Smooth muscle cell (in vitro differentiated cells): Measurements from ENCODE around the gene COA8. TPM values are rescaled to one million over a fixed set of nuclear protein-coding genes. Genes with fewer than 3 reads are reported as not detected.

Source experiments
- DNase-seq: peaks from one replicate; lab custom pipeline; 2025; ENCODE audit not compliant: unreplicated experiment; lab: John Stamatoyannopoulos, UW
- H2AFZ ChIP-seq: fragments of 200-600 bp; sonication (generic); 2 replicates; pipeline ENCODE4 v1.6.0; 2016; ENCODE audit warnings: antibody characterized with exemption, low read depth, mild to moderate bottlenecking
- H3F3A ChIP-seq: fragments of 200-600 bp; sonication (generic); 2 replicates; pipeline ENCODE4 v1.6.0; 2017; ENCODE audit warnings: antibody characterized with exemption, low read depth
- H3K27ac ChIP-seq: fragments of 200-600 bp; sonication (generic); 2 replicates; pipeline ENCODE4 v1.5.1; 2016; ENCODE audit warnings: low read depth, mild to moderate bottlenecking
- H3K27me3 ChIP-seq: fragments of 200-600 bp; sonication (generic); 2 replicates; pipeline ENCODE4 v1.6.1; 2016; ENCODE audit warnings: low read depth, mild to moderate bottlenecking
- H3K36me3 ChIP-seq: fragments of 200-600 bp; sonication (generic); 2 replicates; pipeline ENCODE4 v1.5.1; 2016; ENCODE audit warnings: low read depth
- H3K4me1 ChIP-seq: fragments of 200-600 bp; sonication (generic); 2 replicates; pipeline ENCODE4 v1.5.1; 2016; ENCODE audit warnings: low read depth
- H3K4me2 ChIP-seq: fragments of 200-600 bp; sonication (generic); 2 replicates; pipeline ENCODE4 v1.6.0; 2016; ENCODE audit warnings: mild to moderate bottlenecking
- H3K4me3 ChIP-seq: fragments of 200-600 bp; sonication (generic); 2 replicates; pipeline ENCODE4 v1.5.1; 2016; ENCODE audit warnings: mild to moderate bottlenecking
- H3K79me2 ChIP-seq: fragments of 200-600 bp; sonication (generic); 2 replicates; pipeline ENCODE4 v1.6.0; 2016; ENCODE audit warnings: low read depth, mild to moderate bottlenecking
- H3K9ac ChIP-seq: fragments of 200-600 bp; sonication (generic); 2 replicates; pipeline ENCODE4 v1.6.0; 2016; ENCODE audit warnings: low read depth
- H3K9me3 ChIP-seq: fragments of 200-600 bp; sonication (generic); replicated peaks from 2 replicates; pipeline ENCODE4 v1.5.1; 2016; ENCODE audit warnings: low read depth
- H4K20me1 ChIP-seq: fragments of 200-600 bp; sonication (generic); 2 replicates; pipeline ENCODE4 v1.6.0; 2016; ENCODE audit warnings: low read depth
- CTCF ChIP-seq: fragments of 200-600 bp; sonication (generic); IDR thresholded peaks from 2 replicates; pipeline ENCODE4 v1.5.1; 2017; ENCODE audit warnings: borderline replicate concordance, mild to moderate bottlenecking, antibody characterized with exemption; ENCODE audit not compliant: insufficient read depth, poor library complexity, severe bottlenecking
- WGBS: methylation state at CpG from one replicate; pipeline ENCODE4 v1.1.7; 2016; ENCODE audit warnings: low lambda C conversion rate; 5-methylcytosine and 5-hydroxymethylcytosine counted together
- polyA plus RNA-seq: library from polyadenylated mRNA; unstranded; fragments of >200 nt; fragmentation: Nextera tagmentation; extraction: Ambion mirVana; gene quantifications from 2 replicates; pipeline ENCODE4 v1.2.1, GENCODE V29; 2016
- total RNA-seq: library from RNA; depleted of rRNA; stranded (reverse); fragments of >200 nt; gene quantifications from 2 replicates; pipeline ENCODE4 v1.2.3, GENCODE V29; 2014

Gene COA8
- total and polyA plus RNA-seq, 2 experiments from 2014 or later: 33.4 to 69.9 TPM

GRCh38 chr14:103546652-103547454 is 15.9 kb upstream of the COA8 start:
- Histone ChIP-seq H3F3A (no peaks in the 10 kb centered on the region), H2AFZ (no peak overlapping the region), H3K79me2 (no peaks in the 10 kb centered on the region), H3K27me3 (no peaks in the 10 kb centered on the region), H3K4me2 (no peak overlapping the region), H3K9me3 (no peaks in the 10 kb centered on the region), H3K4me1 (peaks cover 14% of the 10 kb centered on the region), H4K20me1 (peaks cover 20% of the 10 kb centered on the region), H3K9ac (no peak overlapping the region), H3K36me3 (no peaks in the 10 kb centered on the region), H3K27ac (no peak overlapping the region), H3K4me3 (no peak overlapping the region)
- 30% methylated on average over 21 of the region's 21 CpGs for WGBS
- peak; percentile 28 for DNase-seq
- peak; percentile 94 for TF ChIP-seq CTCF

- Histone ChIP-seq H3K4me2 (no peak overlapping the region), H3K9me3 (no peaks in the 10 kb centered on the region), H3K4me1 (peaks cover 7% of the 10 kb centered on the region), H3K36me3 (no peaks in the 10 kb centered on the region), H3K79me2 (no peaks in the 10 kb centered on the region), H2AFZ (no peak overlapping the region), H3K9ac (no peak overlapping the region), H3K27me3 (no peaks in the 10 kb centered on the region), H3F3A (no peaks in the 10 kb centered on the region), H3K27ac (no peak overlapping the region), H4K20me1 (peaks cover 27% of the 10 kb centered on the region), H3K4me3 (no peak overlapping the region)
- no peak for DNase-seq
- no peak for TF ChIP-seq CTCF
- WGBS: 81% methylated on average over 11 of the region's 11 CpGs
Measured at GRCh38 chr14:103547455-103547940, 15.3 kb upstream of the COA8 start.

- no peaks in the 10 kb centered on the region for H3K9me3 ChIP-seq
- no peak for TF ChIP-seq CTCF
- no peaks in the 10 kb centered on the region for H3K27me3 ChIP-seq
- H3K4me2 ChIP-seq: no peak overlapping the region
- no peaks in the 10 kb centered on the region for H3K79me2 ChIP-seq
- peaks cover 4% of the 10 kb centered on the region for H3K4me1 ChIP-seq
- no peak overlapping the region for H2AFZ ChIP-seq
- H3K27ac ChIP-seq: no peak overlapping the region
- H3K36me3 ChIP-seq: no peaks in the 10 kb centered on the region
- no peak for DNase-seq
- no peak overlapping the region for H3K9ac ChIP-seq
- peaks cover 31% of the 10 kb centered on the region for H4K20me1 ChIP-seq
- WGBS: 94% methylated on average over 15 of the region's 18 CpGs
- no peak overlapping the region for H3K4me3 ChIP-seq
- no peaks in the 10 kb centered on the region for H3F3A ChIP-seq
Measured at GRCh38 chr14:103547941-103548462, 14.8 kb upstream of the COA8 start.
